GM12878 (cell line): ENCODE measurements around the gene ZBTB16. TPM values are rescaled to one million over a fixed set of nuclear protein-coding genes. Genes with fewer than 3 reads are reported as not detected.

ENCODE experiments used
- ATAC-seq: fragments of 200-7000 bp; cut with Tn5 transposase; 3 replicates; pipeline ENCODE4 v1.9.1; 2020; ENCODE audit warnings: mild to moderate bottlenecking, moderate library complexity
- BruUV-seq: library from RNA; stranded (reverse); fragments of 400-500 nt; replicated peaks from 2 replicates; lab custom pipeline; 2021; lab: Mats Ljungman, UMichigan
- CTCF ChIA-PET: fragments of 300-600 bp; sonication (Branson Sonifier 250); formaldehyde crosslinking; extraction: SDS; loops from one replicate; lab custom pipeline; 2021; ENCODE audit warnings: inconsistent platforms; lab: Yijun Ruan, JAX
- POLR2A ChIA-PET: fragments of 350-600 bp; formaldehyde crosslinking; extraction: SDS; loops from one replicate; lab custom pipeline; 2021; ENCODE audit warnings: inconsistent platforms; lab: Charles Lee
- RAD21 ChIA-PET: fragments of 300-600 bp; sonication (Branson Sonifier 250); formaldehyde crosslinking; loops from one replicate; lab custom pipeline; 2023; ENCODE audit warnings: antibody characterized with exemption; ENCODE audit not compliant: unreplicated experiment; lab: Charles Lee
- SMC1A ChIA-PET: fragments of 300-600 bp; sonication (Branson Sonifier 250); formaldehyde crosslinking; loops from one replicate; lab custom pipeline; 2023; ENCODE audit not compliant: unreplicated experiment, uncharacterized antibody; lab: Charles Lee
- DNase-seq: peaks from one replicate; pipeline ENCODE4 v3.0.0-alpha.2; 2011; ENCODE audit warnings: low read depth, low spot score
- FAIRE-seq: peaks from 3 replicates; lab custom pipeline; 2011; peaks lifted over from hg19 to GRCh38; lab: Jason Lieb, UNC
- H2AFZ ChIP-seq: 2 replicates; pipeline ENCODE4 v1.6.0; 2011; ENCODE audit warnings: low read depth, low read length, control low read depth; ENCODE audit not compliant: control insufficient read depth
- H3K27ac ChIP-seq: 2 replicates; pipeline ENCODE4 v1.5.1; 2011; ENCODE audit warnings: control low read depth; ENCODE audit not compliant: control insufficient read depth, insufficient read depth
- H3K27me3 ChIP-seq, 2 experiments: replicated peaks in 1 of 2; 2 replicates each; pipeline versions ENCODE4 v1.6.0 to v1.6.1; 2011; ENCODE audit warnings: low read length in 1 of 2; ENCODE audit not compliant: control insufficient read depth in 2 of 2, insufficient read depth in 2 of 2
- H3K36me3 ChIP-seq, 2 experiments: 2 replicates each; pipeline ENCODE4 v1.5.1; 2011; ENCODE audit warnings: low read length in 1 of 2; ENCODE audit not compliant: control insufficient read depth in 2 of 2, insufficient read depth in 2 of 2
- H3K4me1 ChIP-seq: 2 replicates; pipeline ENCODE4 v1.6.1; 2011; ENCODE audit warnings: mild to moderate bottlenecking, low read length, moderate library complexity, mixed read lengths; ENCODE audit not compliant: control insufficient read depth, insufficient read depth
- H3K4me2 ChIP-seq: 2 replicates; pipeline ENCODE4 v1.6.0; 2011; ENCODE audit warnings: control low read depth; ENCODE audit not compliant: control insufficient read depth, insufficient read depth
- H3K4me3 ChIP-seq: fragments of 200-600 bp; sonication (generic); 2 replicates; pipeline ENCODE4 v1.5.1; 2016
- H3K79me2 ChIP-seq: 2 replicates; pipeline ENCODE4 v1.6.0; 2011; ENCODE audit warnings: low read length; ENCODE audit not compliant: control insufficient read depth, insufficient read depth
- H3K9ac ChIP-seq: 2 replicates; pipeline ENCODE4 v1.8.0; 2011; ENCODE audit warnings: low read length, control low read depth, mixed read lengths; ENCODE audit not compliant: control insufficient read depth, insufficient read depth
- H3K9me3 ChIP-seq: replicated peaks from 3 replicates; pipeline ENCODE4 v1.5.1; 2011; ENCODE audit warnings: mild to moderate bottlenecking, low read length; ENCODE audit not compliant: control insufficient read depth, insufficient read depth
- H4K20me1 ChIP-seq: 2 replicates; pipeline ENCODE4 v1.6.0; 2011; ENCODE audit not compliant: control insufficient read depth, insufficient read depth
- POLR2AphosphoS5 ChIP-seq: IDR thresholded peaks from 2 replicates; pipeline ENCODE4 v1.6.1; 2011; ENCODE audit warnings: mild to moderate bottlenecking, low read length, inconsistent platforms
- ZNF592 ChIP-seq: fragments of 450-650 bp; IDR thresholded peaks from 2 replicates; pipeline ENCODE4 v1.6.1; 2017; ENCODE audit warnings: mild to moderate bottlenecking, moderate library complexity
- in situ Hi-C: fragments of 300-500 bp; cut with MboI; formaldehyde crosslinking; loops from 9 replicates; pipeline ENCODE4 v1.14.3; 2018; ENCODE audit warnings: mixed read lengths
- intact Hi-C: fragments of 100-400 bp; cut with micrococcal nuclease; formaldehyde crosslinking; loops from one replicate; pipeline ENCODE4 v1.14.2; 2022; ENCODE audit not compliant: unreplicated experiment
- polyA plus RNA-seq, 11 experiments: library from polyadenylated mRNA; depleted of rRNA in 4 of 11; unstranded in 6 of 11; stranded (reverse) in 5 of 11; fragments of >200 nt; fragmentation: Nextera tagmentation in 4 of 11; fragmentation: Illumina TruSeq in 1 of 11; extraction: Ambion mirVana in 4 of 11; extraction: Trizol in 1 of 11; gene quantifications; 1 replicate in 1 of 11; 2 replicates in 10 of 11; pipeline versions ENCODE4 v1.2.1 to v1.2.3, GENCODE V29; 2011 to 2016; ENCODE audit warnings: inconsistent platforms in 2 of 11, missing spikeins in 2 of 11, low read depth in 1 of 11
- total RNA-seq, 4 experiments: library from RNA; depleted of rRNA in 3 of 4; stranded (reverse); fragments of >200 nt in 3 of 4; fragmentation: Illumina TruSeq in 1 of 4; extraction: Trizol in 1 of 4; gene quantifications; 2 replicates each; pipeline versions ENCODE4 v1.2.1 to v1.2.3, GENCODE V29; 2013 to 2021
- TF ChIP-seq, protein P1 (sequence below): IDR thresholded peaks from 2 replicates; pipeline ENCODE4 v1.6.1; 2012; ENCODE audit warnings: low read depth, low read length, improper control_type of control experiment

ZBTB16 gene
- total and polyA plus RNA-seq, 10 of the 15 experiments (the other 5 are each of a cell fraction or from before 2014, with no cell fraction given): 0.38 TPM; not detected in 9

DNA sequence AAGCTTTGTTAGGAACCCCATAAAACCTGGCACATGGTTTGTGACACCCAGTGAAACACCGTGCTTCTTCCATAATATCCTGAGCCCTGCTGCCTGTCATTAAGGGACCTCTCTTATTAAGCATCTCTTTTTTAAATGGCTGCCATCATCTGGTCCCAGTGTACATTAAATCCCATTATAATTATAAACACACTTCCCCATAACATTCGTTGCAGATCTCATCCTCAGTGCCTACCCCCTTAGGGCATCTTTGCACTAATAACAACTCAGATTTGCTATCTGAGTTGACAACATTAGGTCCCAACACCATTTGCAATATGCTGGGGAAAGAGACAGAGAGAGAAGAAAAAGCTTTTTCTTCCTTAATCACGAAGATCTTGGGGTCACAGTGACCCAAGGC lies 4.7 kb upstream of the ZBTB16 start (continued):
- no peak for TF ChIP-seq POLR2AphosphoS5

GRCh38 chr11:114056409-114056808 lies 3.1 kb upstream of the ZBTB16 start:
- ChIA-PET CTCF (no interaction called here), SMC1A (no interaction called here), POLR2A (no interaction called here), RAD21 (no interaction called here)
- no peak overlapping the region for H3K4me3 ChIP-seq
- no peaks in the 10 kb centered on the region for H3K36me3 ChIP-seq
- no peaks in the 10 kb centered on the region for H3K9me3 ChIP-seq
- H3K4me2 ChIP-seq: no peak overlapping the region
- no TSS peak for BruUV-seq
- H3K9ac ChIP-seq: no peak overlapping the region
- no peaks in the 10 kb centered on the region for H3K4me1 ChIP-seq
- FAIRE-seq: no peak
- TF ChIP-seq, protein P1, sequence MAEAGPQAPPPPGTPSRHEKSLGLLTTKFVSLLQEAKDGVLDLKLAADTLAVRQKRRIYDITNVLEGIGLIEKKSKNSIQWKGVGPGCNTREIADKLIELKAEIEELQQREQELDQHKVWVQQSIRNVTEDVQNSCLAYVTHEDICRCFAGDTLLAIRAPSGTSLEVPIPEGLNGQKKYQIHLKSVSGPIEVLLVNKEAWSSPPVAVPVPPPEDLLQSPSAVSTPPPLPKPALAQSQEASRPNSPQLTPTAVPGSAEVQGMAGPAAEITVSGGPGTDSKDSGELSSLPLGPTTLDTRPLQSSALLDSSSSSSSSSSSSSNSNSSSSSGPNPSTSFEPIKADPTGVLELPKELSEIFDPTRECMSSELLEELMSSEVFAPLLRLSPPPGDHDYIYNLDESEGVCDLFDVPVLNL: no peak
- TF ChIP-seq ZNF592: no peak
- no peak for ATAC-seq
- intact Hi-C loops (no loop called here), in situ Hi-C loops (no loop called here)
- no peaks in the 10 kb centered on the region for H4K20me1 ChIP-seq
- peaks cover 7 to 9% of the 10 kb centered on the region in 2 experiments; a peak in 3 of 4 replicates for H3K27me3 ChIP-seq
- no peak for DNase-seq
- no peak overlapping the region for H2AFZ ChIP-seq
- no peak overlapping the region for H3K27ac ChIP-seq
- H3K79me2 ChIP-seq: no peaks in the 10 kb centered on the region
